HG03439 (cell line): ENCODE measurements around the gene NSF.
"Not testable (repeated sequence)": the region's sequence is repeated elsewhere in the genome, so short reads cannot be mapped to it uniquely, and the experiment has no call there.

Experiments
- ATAC-seq: cut with Tn5 transposase; IDR thresholded peaks from one replicate; pipeline ENCODE4 v1.9.1; 2021; ENCODE audit warnings: mild to moderate bottlenecking, moderate library complexity; ENCODE audit not compliant: unreplicated experiment

NSF gene

GRCh38 chr17:46590157-46591146 is at the start of gene NSF:
NSF (plus strand) TSS chr17:46590669; CDS start chr17:46590776, 107 bp downstream.
- peak; percentile 75 for ATAC-seq

DNA sequence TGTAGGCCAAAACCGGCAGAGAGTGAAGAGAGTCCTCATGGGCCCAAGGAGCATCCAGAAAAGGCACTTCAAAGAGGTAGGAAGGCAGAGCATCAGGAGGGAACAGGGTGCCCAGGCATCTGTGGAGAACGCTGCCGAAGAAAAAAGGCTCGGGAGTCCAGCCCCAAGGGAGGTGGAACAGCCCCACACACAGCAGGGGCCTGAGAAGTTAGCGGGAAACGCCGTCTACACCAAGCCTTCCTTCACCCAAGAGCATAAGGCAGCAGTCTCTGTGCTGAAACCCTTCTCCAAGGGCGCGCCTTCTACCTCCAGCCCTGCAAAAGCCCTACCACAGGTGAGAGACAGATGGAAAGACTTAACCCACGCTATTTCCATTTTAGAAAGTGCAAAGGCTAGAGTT is 41.9 kb upstream of the NSF start:
- not testable (repeated sequence) for ATAC-seq

DNA sequence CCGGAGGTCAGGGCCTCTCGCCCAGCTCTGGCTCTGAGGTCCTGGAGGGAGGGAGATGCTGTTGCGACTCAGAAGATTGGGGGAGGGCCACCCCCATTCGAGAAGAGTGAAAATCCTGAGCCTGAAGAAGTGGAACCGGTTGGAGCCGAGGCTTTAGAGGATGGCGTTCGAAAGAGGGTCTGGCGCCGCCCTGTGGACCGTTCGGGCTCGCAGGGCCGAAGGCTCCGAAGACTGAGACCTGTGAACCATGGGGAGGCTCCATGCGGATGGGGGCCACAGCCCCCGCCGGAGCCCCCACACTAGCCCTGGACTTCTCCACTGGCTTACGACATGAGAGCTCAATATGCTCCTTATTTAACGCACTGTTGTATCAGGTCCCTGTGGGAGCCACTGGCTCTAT is 31.3 kb upstream of the NSF start:
- ATAC-seq: not testable (repeated sequence)

DNA sequence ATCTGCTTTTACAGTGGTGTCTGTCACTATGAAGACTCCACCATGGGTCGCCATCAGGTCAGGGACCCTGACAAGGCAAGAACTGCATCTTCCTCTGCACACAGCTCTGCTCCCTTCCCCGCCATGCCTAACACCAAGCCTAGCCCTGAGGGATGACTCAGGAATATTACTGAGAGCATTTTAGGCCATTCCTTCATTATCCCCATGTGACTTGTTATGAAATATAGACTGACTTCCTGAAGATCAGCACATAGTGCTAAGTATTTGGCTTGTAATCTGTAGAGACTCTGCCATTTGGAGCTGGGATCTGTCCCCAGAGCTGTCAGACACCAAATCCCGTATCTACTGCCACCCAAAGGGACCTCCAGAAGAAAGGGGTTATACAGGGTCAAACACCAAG is 30.4 kb upstream of the NSF start:
- not testable (repeated sequence) for ATAC-seq

DNA sequence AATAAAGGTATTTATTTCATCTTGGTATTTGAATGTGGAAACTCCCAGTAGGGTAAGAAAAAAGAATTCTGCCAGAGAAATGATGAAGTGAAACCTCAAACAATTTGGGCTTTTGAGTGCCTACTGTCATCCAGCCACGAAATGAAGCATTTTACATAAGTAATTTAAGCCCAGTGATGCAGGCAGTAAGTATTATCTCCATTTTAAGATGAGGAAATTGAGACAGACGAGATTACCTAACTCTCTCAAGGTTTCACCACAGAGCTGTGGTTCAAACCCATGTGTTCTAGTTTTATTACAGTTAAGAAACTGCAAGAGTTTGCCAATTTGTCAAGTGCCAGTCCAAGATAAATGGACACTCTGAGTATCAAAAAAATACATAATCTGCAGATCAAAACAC is 24.2 kb upstream of the NSF start:
- ATAC-seq: not testable (repeated sequence)

DNA sequence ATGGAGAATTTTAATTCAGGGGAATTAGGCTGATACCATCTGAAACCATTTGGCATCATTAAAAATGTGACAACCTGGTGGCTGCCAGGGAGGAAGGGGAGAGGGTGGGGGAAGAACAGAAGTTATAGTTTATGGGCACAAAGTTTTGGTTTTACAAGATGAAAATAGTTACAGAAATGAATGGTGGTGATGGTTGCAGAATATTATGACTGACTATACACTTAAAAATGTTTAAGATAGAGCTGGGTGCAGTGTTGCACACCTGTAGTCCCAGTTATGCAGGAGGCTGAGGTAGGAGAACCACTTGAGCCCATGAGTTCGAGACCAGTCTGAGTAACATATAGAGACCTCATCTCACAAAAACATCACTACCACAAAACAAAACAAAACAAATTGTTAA is 23.5 kb upstream of the NSF start:
- ATAC-seq: not testable (repeated sequence)

GRCh38 chr17:46571796-46572195 is 18.7 kb upstream of the NSF start:
- not testable (repeated sequence) for ATAC-seq

- ATAC-seq: peak; percentile 92
These were observed 11.1 kb upstream of the NSF start, which contains the start of gene ARL17A for GRCh38 chr17:46579083-46580075. ARL17A (minus strand) TSS chr17:46579691; CDS start chr17:46576322, 3,369 bp downstream.

DNA sequence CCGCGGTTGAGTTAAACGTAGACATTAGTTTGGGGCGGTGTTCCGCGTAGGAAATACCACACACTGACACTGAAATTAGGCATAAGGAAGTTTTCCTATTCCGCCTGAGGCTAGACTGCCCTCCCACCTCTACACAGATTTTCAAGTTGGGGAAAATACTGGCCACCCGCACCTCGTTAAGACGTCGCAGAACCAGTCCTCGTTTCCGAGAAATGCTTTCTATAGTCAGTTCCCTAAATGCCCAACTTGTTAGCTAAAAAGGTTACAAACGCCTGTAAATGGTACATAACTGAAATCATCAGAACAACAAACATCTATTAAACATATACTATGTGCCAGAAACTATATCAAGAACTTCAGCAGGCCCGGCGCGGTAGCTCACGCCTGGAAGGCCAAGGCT is 10.4 kb upstream of the NSF start:
- ATAC-seq: not testable (repeated sequence)

DNA sequence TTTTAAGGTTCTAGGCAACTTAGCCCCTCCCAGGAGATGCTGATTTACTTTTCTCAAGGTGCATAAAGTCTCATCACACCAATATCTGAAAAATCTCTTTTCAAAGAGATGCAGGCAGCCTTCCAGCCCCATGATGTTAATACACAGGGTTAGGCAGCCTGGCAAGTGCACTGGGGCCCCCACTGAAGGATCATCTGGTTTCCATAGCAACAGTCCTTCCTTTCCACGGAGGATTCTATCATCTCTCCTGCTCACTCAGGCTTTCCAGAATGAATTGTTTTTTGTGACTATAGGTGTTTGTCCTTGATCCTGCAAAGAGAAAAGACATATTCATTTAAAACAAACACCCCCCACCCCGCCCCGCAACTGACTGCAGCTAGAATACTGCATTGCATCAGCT is 5.0 kb upstream of the NSF start:
- ATAC-seq: not testable (repeated sequence)

- peak; percentile 40 for ATAC-seq
These were observed 863 bp downstream of the NSF start for GRCh38 chr17:46591332-46591731.

GRCh38 chr17:46598344-46598931 is 8.0 kb downstream of the NSF start:
- ATAC-seq: peak; percentile 64

DNA sequence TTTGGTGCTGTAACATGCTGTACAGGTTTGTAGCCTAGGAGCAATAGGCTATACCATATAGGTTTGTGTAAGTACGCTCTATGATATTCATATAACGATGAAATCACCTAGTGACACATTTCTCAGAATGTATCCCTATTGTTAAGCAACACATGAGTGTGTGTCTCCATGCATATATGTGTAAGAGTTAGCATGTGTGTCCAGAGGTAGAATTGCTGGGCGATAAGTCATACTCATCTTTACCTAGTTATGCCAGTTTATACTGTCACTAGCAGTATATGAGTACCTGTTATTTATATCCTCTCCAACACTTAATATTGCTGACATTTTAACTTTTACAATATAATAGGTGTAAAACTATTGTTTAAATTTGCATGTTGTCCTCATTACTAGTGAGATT is 10.3 kb downstream of the NSF start:
- ATAC-seq: not testable (repeated sequence)

DNA sequence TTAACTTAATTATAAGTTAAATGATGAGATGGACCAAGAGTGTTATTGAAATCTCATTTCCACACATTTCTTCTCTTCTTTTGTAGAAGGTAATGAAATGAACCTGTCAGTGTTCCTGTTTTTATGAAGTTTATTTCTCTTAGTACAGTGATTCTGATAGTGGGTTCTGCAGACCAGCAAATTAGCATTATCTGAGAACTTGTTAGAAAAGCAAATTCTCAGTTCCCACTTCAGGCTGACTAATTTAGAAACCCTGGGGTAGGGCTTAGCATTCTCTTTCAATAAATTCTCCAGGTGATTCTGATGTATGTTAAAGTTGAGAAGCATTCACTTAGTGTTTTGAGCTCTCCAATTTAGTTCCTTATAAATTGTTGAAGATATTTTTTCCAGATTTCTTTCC is 12.7 kb downstream of the NSF start:
- ATAC-seq: peak; percentile 80

GRCh38 chr17:46611304-46611703 is 20.8 kb downstream of the NSF start:
- not testable (repeated sequence) for ATAC-seq

DNA sequence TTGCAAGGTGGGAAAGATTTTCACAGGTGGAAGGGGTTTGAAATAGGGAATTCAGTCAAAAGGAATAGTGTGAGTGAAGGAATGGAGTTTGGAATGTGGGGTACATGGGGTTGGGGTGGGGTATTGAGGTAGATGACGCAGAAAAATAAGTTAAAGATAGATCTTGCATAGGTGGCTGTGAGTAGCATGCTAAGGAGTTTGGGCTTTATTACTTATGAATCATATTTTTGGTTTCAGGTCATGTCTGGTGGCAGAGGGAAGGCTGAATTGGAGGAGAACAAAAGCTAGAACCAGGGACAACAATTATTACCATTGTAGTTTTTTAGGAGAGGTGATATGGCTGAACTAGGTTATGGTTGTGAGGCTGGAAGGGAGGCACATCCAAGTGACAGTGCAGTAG is 23.4 kb downstream of the NSF start:
- ATAC-seq: not testable (repeated sequence)

GRCh38 chr17:46617121-46617520 is 26.7 kb downstream of the NSF start:
- not testable (repeated sequence) for ATAC-seq

- not testable (repeated sequence) for ATAC-seq
These were observed 28.5 kb downstream of the NSF start for GRCh38 chr17:46618975-46619374.

DNA sequence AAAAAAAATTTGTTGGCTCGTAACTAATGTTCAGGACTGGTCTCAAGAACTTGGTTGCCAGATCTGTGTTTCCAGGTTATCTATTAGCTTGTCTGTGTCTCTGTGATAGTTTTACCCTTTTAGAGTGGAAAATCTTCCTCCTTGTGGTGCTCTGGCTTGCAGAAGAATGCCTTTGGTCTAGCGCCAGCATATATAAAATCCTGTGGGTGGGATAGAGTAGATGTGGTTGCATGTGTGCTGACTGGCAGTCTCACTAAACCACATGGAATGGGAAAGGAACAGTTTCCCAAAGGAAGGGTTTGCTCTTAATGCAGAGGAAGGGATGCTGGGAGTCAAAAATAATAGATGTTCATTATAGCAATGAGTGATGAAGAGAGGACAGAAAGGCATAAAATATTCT is 33.3 kb downstream of the NSF start:
- not testable (repeated sequence) for ATAC-seq

- not testable (repeated sequence) for ATAC-seq
These were observed 34.3 kb downstream of the NSF start for GRCh38 chr17:46624726-46625125.

GRCh38 chr17:46627452-46627851 is 37.0 kb downstream of the NSF start:
- not testable (repeated sequence) for ATAC-seq
